ENCODE results near the gene SLC25A26.

The SLC25A26 gene

DNA sequence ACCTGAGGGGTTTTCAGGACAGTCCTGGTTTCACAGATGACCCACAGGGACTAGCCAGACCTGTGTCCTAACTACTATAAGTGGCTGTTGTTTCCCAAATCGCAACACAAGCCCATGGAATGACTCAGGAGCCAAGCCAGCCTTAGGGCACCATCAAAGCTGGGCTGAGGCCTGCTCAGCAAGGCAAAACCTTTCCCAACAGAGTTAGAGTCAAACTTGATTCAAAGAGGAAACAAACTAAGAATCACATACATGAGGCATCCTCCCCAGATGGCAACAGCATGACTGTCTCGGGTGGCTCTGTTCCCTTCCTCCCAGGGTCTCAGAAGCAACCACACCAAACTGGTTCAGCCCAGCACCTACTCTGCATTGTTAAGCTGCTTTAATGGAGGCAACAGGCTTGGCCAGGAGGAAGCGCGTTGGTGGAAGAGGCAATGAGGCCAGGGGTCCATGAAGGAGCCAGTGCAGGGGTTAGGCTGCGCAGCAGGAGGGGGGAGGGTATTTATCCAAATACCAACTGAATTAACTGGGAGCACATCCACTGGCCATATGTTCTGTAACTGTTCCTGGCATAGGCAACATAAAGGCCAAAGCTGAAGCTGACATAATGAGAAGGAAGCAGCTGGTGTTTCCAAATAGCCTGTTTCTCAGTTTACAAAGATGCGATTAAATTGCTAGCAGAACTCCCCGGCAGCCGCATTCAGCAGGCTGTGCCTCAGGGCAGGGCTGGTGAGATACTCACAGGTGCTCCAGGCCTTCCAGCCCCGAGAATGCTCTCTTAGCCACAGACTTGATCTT is 177.6 kb downstream of the SLC25A26 start:
- DNase-seq: no peak

DNA sequence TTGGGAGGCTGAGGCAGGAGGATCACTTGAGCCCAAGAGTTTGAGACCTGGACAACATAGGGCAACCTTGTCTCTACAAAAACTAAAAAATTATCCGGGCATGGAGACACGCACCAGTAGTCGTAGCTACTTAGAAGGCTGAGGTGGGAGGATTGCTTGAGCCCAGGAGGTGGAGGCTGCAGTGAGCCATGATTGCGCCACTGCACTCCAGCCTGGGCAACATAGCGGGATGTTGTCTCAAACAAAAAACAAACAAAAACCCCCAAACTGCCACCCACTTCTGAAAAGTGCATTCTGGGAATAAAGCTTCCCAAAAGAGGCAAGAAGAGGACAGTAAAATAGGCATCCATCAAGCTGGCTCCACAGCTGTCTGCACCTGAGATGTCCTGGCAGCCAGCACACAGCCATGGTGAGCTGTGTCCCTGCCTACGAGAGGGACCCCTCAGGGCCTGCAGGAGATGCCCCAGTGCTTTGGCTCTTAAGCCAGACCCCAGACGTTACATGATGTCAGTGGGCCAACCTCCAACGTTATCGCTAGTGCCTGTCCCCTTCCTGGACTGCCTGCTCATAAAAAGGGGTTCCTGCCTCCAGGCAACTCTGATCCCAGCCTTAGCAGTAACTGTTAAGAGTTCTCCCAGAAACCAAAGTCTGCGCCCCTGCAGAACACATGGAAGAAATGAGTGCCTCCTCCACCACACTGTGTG is 178.9 kb downstream of the SLC25A26 start:
- no peak for DNase-seq

DNA sequence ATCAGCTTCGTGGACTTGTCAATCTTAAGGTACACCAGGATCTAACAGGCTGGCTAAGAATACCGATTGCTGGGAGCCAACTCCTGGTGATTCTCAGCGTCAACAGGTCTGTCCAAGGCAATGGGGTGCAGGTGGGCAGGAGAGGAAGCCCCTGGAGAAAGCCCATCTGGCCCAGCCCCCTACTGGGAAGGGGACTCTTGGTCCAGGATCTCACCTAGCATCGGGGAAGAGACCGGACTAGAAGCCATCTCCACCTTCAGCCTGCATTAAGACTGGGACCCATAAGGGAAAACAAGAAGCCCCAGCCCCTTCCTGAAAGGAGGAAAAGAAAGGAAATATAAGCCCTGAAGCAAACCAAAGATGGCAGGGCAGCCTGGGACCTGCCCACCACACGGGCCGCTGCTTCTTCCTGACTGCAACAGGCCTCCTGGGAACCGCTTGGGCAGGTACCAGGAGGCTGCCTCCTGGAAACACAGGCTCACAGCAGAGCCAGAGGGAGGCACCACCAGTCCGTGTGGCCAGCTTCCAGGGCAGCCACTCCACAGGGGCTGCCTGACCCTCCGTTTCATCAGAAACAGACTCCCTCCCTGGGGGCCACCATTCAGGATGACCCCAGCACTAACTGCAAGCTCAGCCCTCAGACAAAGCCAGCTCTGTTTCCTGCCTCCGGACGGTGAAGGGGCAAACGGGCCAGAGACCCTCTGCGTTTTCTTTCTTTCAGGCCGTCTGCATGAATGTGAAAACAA is 179.8 kb downstream of the SLC25A26 start:
- no peak for DNase-seq

DNA sequence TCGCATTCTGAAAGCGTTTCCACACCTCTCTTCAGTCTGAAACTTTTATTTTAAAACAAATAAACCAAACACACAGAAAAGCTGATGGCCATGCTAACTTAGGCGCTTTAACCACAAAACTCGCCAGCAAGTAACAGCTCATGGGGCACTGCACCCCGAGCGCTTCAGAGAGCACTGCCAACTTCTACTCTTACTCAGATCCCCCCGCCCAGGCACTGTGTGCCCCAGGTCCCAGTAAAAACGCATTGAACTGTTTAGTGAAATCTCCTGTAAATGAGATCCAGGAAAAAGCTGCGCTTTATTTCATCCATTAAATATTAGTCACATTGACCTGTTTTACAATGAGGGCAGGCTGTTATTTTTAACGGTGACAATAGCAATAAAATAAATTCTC is 180.4 kb downstream of the SLC25A26 start:
- DNase-seq: no peak

DNA sequence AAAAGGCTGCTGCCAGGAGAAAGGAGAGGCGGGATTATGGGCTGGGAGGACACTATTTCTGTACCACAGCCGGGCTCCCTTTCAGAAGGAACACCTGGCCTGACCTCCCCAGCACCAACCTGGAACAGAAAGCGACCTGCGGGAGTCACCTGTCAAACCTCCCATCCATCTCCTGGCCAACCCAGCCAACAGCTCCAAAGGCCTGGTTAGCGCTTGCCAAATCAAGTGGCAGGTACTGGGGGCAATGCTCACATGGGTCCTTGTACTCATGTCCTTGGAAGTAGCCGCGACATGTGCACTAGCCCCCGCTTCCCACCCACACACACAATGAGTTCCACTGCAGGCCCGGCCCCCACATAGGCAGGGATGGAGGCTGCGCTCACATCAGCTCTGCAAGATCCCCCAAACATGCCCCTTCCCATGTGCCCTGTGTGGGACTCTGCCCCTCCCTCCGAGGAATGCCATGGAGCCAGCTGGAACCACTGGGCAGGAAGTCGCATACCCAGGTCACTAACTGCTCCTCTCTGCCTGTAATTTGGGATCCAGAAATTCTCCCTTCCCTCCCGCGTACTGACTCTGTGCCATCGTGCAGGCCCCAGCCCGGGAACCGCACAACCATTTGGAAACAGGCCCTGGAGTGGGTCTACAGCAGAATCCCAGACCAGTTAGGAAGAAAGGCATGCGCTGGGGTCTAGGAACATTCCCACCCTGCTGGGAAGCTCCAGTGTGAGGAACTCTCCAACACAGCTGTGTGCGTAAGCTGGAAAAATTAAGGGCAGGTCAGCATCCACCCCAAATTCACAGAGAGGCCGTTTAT is 181.1 kb downstream of the SLC25A26 start:
- DNase-seq: no peak

DNA sequence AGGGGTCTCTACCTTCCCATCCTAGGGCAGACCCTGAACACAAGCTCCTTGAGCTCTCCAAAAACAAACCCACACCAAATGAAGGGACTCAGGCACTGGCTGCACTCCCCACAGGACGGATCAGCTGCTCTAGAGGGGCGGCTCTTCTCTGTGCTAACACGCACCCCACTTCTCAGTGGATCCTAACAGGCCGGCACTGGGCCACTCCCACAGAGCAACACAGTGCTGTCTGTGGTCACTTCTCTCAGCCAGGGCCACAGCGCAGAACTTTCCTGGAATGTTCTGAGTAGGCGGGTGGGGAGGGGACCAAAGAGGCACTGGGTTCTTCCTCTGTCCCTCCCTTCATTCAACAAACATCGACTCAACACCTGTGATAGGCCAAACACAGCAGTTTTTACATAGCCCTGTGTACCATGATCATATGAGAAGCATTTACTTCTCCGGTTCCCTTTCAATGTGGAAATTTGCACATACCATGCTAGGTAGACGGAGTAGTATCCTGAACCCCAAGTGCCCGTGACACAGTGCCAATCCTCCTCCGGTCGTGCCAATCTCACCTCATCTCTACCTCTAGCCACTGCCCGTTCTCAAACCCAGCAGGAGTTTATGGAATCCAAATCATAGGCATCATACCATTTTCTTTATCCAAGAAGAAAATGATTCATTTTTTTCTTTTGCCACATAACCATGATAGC is 181.9 kb downstream of the SLC25A26 start:
- DNase-seq: no peak

DNA sequence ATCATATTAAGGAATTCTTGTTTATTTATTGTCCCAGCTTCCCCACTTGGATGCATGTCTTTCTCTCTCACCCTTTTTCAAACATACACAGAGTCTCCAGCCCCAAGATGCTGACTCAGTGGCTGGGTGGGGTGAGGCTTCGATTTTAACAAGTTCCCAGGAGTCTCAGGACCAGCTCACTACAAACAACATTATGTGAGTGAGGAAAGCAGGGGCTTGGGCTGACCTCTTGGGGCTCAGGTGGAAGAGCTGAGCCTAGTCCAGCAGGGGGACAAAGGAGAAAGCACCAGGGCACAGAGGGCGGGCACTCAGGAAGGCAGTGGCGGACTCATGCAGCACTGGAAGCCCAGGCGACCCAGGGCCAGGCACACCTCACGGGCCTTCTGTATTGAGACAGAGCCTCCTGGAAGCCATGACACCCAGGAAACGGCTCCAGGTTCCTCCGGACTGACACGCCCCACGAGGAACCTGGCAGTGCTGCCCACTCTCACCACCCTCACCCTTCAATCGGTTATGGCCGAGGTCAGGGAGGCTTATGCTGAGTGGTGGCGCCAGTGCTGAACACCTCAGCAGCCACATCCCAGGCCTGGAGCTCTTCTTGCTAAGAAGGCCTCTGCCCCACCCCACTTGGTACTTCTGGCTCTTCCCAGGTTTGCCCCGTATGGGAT is 182.7 kb downstream of the SLC25A26 start:
- DNase-seq: no peak

DNA sequence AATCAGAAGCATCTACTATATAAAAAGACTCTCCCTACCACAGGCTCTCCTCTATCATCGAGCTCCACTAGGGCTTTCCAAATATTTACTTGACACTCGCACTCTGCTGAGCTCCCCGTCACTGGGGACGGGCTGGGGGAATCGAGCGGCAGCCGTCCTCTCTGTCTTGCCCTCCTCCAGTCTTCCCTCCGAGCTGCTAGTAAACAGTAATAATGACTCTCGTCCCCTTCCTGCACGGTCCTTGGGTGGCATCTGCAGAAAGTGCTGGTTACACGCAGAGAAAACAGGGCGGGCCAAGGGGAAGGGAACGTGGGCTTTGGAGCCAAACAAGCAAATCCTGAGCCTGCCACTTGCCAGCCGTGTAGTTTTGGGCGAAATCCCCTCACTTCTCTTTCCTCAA is 183.4 kb downstream of the SLC25A26 start:
- DNase-seq: no peak

DNA sequence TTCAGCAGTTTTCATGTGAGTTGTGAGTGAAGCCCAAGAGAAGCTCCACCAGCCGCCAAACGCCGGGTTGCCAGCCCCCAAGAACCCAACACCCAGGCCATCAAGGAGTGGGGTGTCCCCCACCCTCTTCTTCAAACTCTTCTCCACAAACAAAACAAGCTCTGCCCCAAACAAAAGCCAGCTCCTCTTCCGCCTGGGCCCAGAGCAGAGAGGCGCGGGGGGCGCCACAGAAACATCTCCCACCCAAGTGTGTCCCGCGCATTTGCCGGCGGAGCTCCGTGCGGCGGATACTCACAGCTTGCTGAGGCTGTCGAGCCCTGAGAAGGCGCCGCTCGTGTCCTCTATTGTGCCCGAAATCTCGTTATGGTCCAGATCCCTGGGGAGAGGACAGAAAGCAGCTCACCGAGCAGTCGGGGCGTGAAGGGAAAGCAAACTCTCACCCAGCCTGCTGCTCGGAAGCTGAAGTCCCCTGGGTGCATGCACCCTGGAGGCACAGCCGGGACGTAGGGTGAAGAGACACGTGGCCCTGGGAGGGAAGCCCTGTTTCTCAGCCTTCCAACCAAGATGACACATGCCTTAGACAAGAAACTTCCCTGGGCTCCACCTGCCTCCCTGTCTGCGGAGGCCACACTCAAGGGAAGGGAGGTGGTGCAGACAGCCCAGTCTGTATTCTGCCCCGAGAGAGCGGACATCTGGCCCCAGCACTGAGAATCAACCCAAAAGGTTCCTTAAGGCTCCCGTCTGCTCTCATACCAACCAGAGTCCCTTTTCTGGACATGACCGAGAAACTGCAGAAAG is 184.3 kb downstream of the SLC25A26 start:
- DNase-seq: no peak

DNA sequence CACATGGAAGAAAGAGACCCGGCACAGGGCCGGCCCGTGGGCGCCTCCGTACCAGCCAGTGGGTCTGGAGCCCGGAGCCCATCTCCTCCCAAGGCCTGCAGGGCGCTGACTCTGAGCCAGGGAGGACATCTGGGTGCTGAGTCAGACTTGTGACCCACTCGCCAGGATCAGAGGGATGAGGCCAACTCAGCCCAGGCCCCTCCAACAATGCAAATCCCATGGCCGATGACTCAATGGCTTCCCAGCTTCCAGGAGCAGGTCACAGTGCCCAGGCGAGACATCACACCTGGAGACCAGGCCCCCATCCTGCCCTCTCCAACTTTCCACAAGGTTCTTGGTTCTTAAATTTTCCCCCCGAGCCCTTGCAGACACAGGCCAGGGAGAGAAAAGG is 184.9 kb downstream of the SLC25A26 start:
- no peak for DNase-seq

DNA sequence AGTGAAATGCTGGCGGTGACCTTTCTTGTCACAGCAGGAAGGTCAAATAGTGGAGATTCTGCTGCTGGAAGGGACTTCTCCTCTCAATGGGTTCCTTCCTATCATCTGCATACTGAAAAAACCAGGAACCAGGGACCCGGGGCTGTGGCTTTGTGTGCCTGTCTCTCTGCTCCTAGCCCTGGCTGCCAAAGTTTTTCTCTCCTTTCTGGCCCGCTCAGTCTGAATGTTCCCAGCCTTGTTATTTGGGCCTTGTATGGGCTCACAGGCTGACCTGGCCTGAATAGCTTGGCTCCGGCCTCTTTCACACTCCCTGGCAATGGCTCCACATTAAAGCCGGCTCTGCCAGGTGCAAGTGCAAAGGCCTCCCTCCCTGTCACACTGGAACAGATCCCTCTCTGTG is 185.4 kb downstream of the SLC25A26 start:
- DNase-seq: no peak

DNA sequence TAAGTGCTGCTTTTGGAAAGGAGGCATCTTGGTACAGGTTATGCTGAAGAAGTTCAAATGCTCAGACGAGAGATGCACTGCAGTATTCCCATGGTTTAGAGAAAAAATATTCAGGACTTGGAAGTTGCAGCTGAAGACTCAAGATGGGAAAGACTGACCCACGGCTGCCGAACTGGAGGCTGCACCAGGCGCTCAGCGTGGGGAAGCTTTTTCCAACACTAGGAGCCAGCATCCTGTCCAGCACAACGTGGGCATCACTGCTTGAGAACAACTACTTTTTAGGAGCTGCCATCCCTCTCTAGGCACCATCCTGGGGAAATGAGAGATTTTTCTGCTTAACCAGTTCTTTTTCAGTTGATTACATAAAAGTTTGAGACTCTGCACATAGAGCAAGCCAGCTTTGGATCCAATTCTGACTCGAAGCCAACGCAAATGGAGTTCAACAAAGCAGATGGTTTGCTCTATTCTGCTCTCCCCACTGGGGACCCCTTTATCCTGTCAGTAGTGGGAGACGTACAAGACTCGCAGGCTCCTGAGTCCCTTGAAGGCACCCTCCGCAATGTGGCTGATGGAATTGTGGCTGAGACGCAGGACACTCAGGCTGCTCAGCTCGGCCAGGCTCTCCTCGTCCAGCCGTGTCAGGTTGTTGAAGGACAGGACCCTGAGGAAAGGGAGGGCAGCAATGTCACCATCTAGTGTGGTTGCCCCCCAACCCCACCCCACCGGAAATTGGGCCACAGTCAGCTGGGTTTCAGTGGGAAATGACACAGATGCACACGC is 186.2 kb downstream of the SLC25A26 start:
- DNase-seq: no peak

DNA sequence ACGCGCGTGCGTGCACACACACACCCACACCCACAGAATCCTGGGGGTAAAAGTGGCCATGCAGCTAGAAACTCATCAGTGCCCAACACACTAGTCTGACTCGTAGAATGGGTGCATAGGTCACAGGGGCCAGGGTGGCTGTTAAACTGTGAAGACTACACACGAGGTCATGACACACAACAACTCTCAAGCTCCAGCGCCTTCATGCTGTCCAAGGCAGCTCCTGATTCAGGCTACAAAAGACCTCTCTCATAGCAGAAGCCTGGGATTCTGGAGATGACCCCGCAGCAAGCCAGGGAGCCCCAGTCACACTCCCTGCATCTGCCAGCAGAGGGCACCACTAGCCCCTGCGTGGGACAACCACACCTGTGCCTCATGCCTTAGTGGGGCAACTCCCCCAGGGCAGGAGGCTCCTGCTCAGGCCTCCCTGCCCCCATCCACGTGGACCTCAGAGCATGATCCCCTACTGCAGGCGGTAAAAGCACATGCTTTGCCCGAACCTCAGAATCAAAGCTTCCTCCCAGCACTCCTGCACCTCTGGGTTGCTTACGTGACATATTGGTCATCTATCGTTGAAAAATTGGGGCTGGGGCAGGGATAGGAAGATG is 186.9 kb downstream of the SLC25A26 start:
- peak; percentile 52 to 78 (median 67) for DNase-seq

DNA sequence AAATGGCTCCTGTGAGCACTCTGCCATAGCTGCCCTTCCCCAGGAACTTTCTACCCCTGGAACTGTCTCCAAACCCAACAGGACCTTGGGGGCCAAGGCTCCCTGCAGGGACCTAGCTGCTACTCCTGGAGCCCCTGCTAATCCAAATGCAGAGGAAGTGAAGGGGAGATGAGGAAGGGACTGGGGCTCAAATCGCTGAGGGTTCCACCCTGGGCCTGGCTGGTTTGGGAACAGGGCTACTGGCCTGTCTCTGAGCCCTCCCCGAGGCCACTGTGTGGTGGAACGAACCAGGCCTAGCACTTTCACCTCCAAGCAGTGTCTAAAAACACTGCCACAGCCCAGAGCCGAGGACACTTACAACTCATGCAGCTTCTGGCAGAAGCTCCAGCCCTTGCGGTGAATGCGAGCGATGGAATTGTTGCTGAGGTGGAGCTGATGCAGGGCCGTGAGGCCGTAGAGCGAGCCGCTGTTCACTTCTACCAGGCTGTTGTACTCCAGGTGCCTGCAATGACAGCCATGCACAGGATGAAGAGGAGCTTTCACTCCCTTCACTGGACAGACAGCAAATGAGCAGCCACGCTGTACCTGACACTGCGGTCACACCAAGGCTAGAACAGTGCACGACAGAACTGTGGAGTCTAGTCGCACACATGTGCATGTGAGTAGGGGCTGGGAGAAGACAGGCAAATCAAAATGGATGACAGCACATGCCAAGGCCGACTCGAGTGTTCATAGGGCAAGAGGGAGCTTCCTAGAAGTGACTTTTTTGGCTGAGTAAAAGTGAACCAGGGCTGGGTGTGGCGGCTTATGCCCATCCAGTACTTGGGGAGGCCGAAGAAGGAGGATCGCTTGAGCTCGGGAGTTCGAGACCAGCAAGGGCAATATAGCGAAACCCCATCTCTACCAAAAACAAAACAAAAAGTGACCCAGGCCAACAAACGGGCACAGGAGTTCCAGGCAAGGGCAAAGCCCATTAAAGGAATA is 189.3 kb downstream of the SLC25A26 start:
- no peak for DNase-seq

DNA sequence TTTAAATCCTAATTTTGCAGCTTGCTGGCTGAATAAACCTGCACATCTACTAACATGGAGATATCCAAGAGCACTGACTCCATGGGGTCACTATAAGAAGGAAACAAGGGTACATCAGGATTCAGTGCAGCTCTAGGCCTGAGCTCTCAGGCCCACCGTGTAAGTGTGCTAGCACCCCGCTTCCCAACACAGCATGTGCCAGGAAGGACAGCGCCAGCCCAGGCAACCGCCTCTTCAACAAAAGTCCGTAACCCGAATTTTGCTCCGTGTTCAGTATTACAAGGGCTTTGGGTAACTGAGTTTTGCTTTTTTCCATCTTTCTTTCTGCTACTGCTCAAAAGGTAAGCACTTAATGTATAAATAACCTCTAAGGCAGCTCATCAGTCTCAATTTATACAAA is 190.2 kb downstream of the SLC25A26 start:
- DNase-seq: no peak

DNA sequence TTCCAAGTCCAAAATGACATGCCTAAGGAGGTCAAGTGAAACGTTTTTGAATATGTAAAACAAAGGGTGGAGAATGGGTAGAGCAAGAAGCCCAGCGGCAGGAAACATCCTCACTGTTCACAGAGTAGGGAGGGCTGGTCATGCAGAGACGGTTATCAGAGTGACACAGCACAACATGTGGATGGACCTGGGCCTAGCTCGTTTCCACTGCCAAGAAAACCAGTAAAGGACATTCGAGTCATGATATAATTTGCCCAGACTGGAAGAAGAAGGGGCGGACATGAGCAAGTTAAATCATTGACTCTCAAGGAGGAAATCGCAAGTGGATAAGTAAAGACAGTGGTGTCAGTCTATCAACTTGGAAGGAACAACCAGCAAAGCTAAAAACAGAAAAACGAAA is 190.7 kb downstream of the SLC25A26 start:
- no peak for DNase-seq

DNA sequence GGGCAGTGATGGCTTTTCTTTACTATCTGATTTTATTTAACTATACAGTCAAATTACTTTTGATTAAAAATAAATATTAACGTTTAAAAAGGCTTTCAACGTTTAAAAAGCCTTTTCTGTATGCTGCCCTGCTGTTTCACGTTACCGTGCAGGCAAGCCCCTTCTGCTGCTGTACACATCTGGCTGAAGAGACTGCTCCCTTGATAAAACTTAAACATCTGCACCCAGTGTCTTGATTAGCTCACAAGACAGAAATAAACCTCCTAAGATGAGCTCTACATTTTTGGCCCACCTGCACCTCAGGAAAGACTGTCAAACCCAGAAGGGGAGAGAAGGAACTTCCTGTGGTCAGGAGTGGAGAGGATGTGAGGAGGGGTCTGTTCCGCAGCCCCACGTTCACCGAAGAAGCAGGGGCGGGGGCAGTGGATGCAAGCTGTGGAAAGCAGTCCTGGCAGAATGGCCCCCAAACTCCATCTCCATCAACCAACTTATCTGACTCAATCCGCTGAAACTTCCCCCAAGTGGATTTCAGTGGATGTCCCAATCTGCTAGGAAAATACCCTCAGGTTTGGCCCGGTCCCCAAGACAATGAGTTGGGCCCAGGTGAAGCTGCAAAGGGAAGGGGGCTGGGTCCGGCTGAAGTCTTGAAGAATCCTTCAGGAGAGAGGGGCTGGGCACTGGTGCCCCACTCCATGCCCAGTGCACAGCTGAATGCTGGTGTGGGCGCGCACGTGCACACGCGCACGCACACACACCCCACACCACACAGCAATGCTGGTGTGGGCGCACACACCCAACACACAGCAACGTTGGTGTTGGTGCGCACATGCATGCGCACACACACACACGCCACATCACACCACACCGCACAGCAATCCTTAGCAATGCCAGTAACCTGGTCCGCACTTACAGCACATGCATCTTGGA is 191.4 kb downstream of the SLC25A26 start:
- no peak for DNase-seq
